PC-9 (cell line): ENCODE measurements around the gene KRTAP10-3. TPM values are rescaled to one million over a fixed set of nuclear protein-coding genes. Genes with fewer than 3 reads are reported as not detected.

Source experiments
- BruUV-seq: library from RNA; stranded (reverse); fragments of 400-500 nt; replicated peaks from 2 replicates; lab custom pipeline; 2021; lab: Mats Ljungman, UMichigan
- CTCF ChIA-PET: fragments of 300-600 bp; sonication (Branson Sonifier 250); formaldehyde crosslinking; loops from one replicate; lab custom pipeline; 2022; ENCODE audit warnings: antibody characterized with exemption; lab: Charles Lee
- POLR2A ChIA-PET: fragments of 300-600 bp; sonication (Branson Sonifier 250); formaldehyde crosslinking; loops from one replicate; lab custom pipeline; 2022; ENCODE audit warnings: antibody characterized with exemption; ENCODE audit not compliant: unreplicated experiment; lab: Charles Lee
- DNase-seq, 2 experiments: peaks; one replicate each; pipeline versions ENCODE4 v3.0.0 to v3.0.0-alpha.2; 2015 to 2022; ENCODE audit warnings: mixed read lengths in 1 of 2
- H2AFZ ChIP-seq: fragments of 200-600 bp; sonication (generic); 2 replicates; pipeline ENCODE4 v1.8.1; 2017; ENCODE audit warnings: antibody characterized with exemption
- H3F3A ChIP-seq: fragments of 200-600 bp; sonication (generic); 2 replicates; pipeline ENCODE4 v1.8.1; 2017; ENCODE audit warnings: antibody characterized with exemption, mild to moderate bottlenecking, low read depth; ENCODE audit not compliant: insufficient read depth
- H3K27ac ChIP-seq: fragments of 200-600 bp; sonication (generic); 2 replicates; pipeline ENCODE4 v1.6.1; 2016; ENCODE audit warnings: mixed run types
- H3K27me3 ChIP-seq: fragments of 200-600 bp; sonication (generic); 2 replicates; pipeline ENCODE4 v1.6.1; 2016; ENCODE audit warnings: low read depth, mixed run types; ENCODE audit not compliant: insufficient read depth
- H3K36me3 ChIP-seq: fragments of 200-600 bp; sonication (generic); 2 replicates; pipeline ENCODE4 v1.6.1; 2016; ENCODE audit warnings: low read depth, mixed run types
- H3K4me1 ChIP-seq: fragments of 200-600 bp; sonication (generic); replicated peaks from 2 replicates; pipeline ENCODE4 v1.6.1; 2016; ENCODE audit warnings: mixed run types; ENCODE audit not compliant: insufficient read depth
- H3K4me2 ChIP-seq: fragments of 200-600 bp; sonication (generic); 2 replicates; pipeline ENCODE4 v1.6.1; 2017; ENCODE audit warnings: mixed run types
- H3K4me3 ChIP-seq: fragments of 200-600 bp; sonication (generic); 2 replicates; pipeline ENCODE4 v1.6.1; 2016; ENCODE audit warnings: mixed run types
- H3K79me2 ChIP-seq: fragments of 200-600 bp; sonication (generic); 2 replicates; pipeline ENCODE4 v1.6.1; 2017; ENCODE audit warnings: low read depth, mixed run types
- H3K9me2 ChIP-seq: fragments of 200-600 bp; sonication (generic); 2 replicates; pipeline ENCODE4 v1.8.1; 2017; ENCODE audit warnings: mild to moderate bottlenecking; ENCODE audit not compliant: insufficient read depth
- H3K9me3 ChIP-seq: fragments of 200-600 bp; sonication (generic); 2 replicates; pipeline ENCODE4 v1.8.1; 2016; ENCODE audit warnings: low read depth; ENCODE audit not compliant: insufficient read depth
- H4K20me1 ChIP-seq: fragments of 200-600 bp; sonication (generic); 2 replicates; pipeline ENCODE4 v1.8.1; 2017; ENCODE audit not compliant: insufficient read depth
- CTCF ChIP-seq: fragments of 200-600 bp; sonication (generic); conservative IDR thresholded peaks from 2 replicates; pipeline ENCODE4 v1.6.1; 2017; ENCODE audit warnings: mixed run types, antibody characterized with exemption, mild to moderate bottlenecking, moderate library complexity
- EZH2 ChIP-seq: fragments of 200-600 bp; sonication (generic); IDR thresholded peaks from 2 replicates; pipeline ENCODE4 v1.8.0; 2017; ENCODE audit warnings: antibody characterized with exemption, low read depth
- intact Hi-C: fragments of 100-400 bp; cut with micrococcal nuclease; formaldehyde crosslinking; loops from one replicate; pipeline ENCODE4 v1.10.0; 2022; ENCODE audit not compliant: unreplicated experiment
- total RNA-seq: library from RNA; stranded (reverse); gene quantifications from 2 replicates; pipeline ENCODE4 v1.2.3, GENCODE V29; 2021

The KRTAP10-3 gene
- total RNA-seq, 1 experiment from 2014 or later = not detected

- Histone ChIP-seq H3K4me3 (no peak overlapping the region), H3K27me3 (peaks cover 54% of the 10 kb centered on the region), H3K4me2 (no peak overlapping the region), H3K4me1 (no peaks in the 10 kb centered on the region), H3K36me3 (no peaks in the 10 kb centered on the region), H4K20me1 (no peaks in the 10 kb centered on the region), H3K9me3 (no peaks in the 10 kb centered on the region), H3K9me2 (no peaks in the 10 kb centered on the region), H3K27ac (no peak overlapping the region), H3K79me2 (no peaks in the 10 kb centered on the region), H2AFZ (no peak overlapping the region), H3F3A (peaks cover 3% of the 10 kb centered on the region; the same call in 1 of the 2 replicates)
- CTCF ChIA-PET = no interaction called here
- intact Hi-C loops = no loop called here
- TF ChIP-seq EZH2 = no peak
- no peak for TF ChIP-seq CTCF
- no TSS peak for BruUV-seq
- no peak for DNase-seq
- POLR2A ChIA-PET = no interaction called here
These were observed 29.0 kb downstream of the KRTAP10-3 start for GRCh38 chr21:44529503-44530125.

- no TSS peak for BruUV-seq
- Histone ChIP-seq H3K4me2 (no peak overlapping the region), H2AFZ (no peak overlapping the region), H3F3A (peaks cover 3% of the 10 kb centered on the region; the same call in 1 of the 2 replicates), H3K36me3 (no peaks in the 10 kb centered on the region), H3K4me1 (no peaks in the 10 kb centered on the region), H3K9me2 (no peaks in the 10 kb centered on the region), H3K4me3 (no peak overlapping the region), H4K20me1 (no peaks in the 10 kb centered on the region), H3K27ac (no peak overlapping the region), H3K27me3 (peaks cover 54% of the 10 kb centered on the region), H3K9me3 (no peaks in the 10 kb centered on the region), H3K79me2 (no peaks in the 10 kb centered on the region)
- TF ChIP-seq EZH2 (no peak), CTCF (no peak)
- intact Hi-C loops = no loop called here
- CTCF ChIA-PET = no interaction called here
- no peak for DNase-seq
- POLR2A ChIA-PET = no interaction called here
These were observed 29.6 kb downstream of the KRTAP10-3 start for GRCh38 chr21:44529011-44529421.

GRCh38 chr21:44528634-44528995 is 30.0 kb downstream of the KRTAP10-3 start:
- Histone ChIP-seq H3K4me1 (no peaks in the 10 kb centered on the region), H3K36me3 (no peaks in the 10 kb centered on the region), H3K9me3 (no peaks in the 10 kb centered on the region), H3K9me2 (no peaks in the 10 kb centered on the region), H3K79me2 (no peaks in the 10 kb centered on the region), H3F3A (peaks cover 3% of the 10 kb centered on the region; the same call in 1 of the 2 replicates), H3K4me3 (no peak overlapping the region), H3K27ac (no peak overlapping the region), H4K20me1 (no peaks in the 10 kb centered on the region), H3K27me3 (peaks cover 54% of the 10 kb centered on the region), H2AFZ (no peak overlapping the region), H3K4me2 (no peak overlapping the region)
- ChIA-PET POLR2A (no interaction called here), CTCF (no interaction called here)
- no peak for DNase-seq
- intact Hi-C loops = no loop called here
- BruUV-seq = no TSS peak
- TF ChIP-seq CTCF (no peak), EZH2 (no peak)
